NCI-H1048 (cell line): Measurements from ENCODE around the gene USP8.

Experiments
- DNase-seq: peaks from one replicate; lab custom pipeline; 2025; lab: John Stamatoyannopoulos, UW

Gene USP8

GRCh38 chr15:50543556-50543955 is 119.4 kb downstream of the USP8 start:
- DNase-seq = no peak

GRCh38 chr15:50544368-50544767 is 120.2 kb downstream of the USP8 start:
- DNase-seq = no peak

GRCh38 chr15:50546566-50546965 is 122.4 kb downstream of the USP8 start, which contains the start of gene USP50:
TSS of gene USP50 (minus strand) at chr15:50546666. CDS start at chr15:50546525, 141 bp downstream.
- no peak for DNase-seq

- no peak for DNase-seq
Observed at GRCh38 chr15:50549326-50549725, 125.1 kb downstream of the USP8 start.

GRCh38 chr15:50552238-50552637 is 128.0 kb downstream of the USP8 start:
- no peak for DNase-seq

GRCh38 chr15:50556642-50557371 is 132.6 kb downstream of the USP8 start:
- DNase-seq = no peak

GRCh38 chr15:50558012-50558411 is 133.8 kb downstream of the USP8 start:
- no peak for DNase-seq

GRCh38 chr15:50562735-50563640 is 138.8 kb downstream of the USP8 start:
- no peak for DNase-seq

- DNase-seq = no peak
Observed at GRCh38 chr15:50563756-50564155, 139.6 kb downstream of the USP8 start.
